IPS-NIHi11 (cell line): ENCODE measurements around the gene TXNRD2.
A peak's percentile ranks its signal among the peaks of the same experiment; 100 is the strongest.

ENCODE experiments used
- DNase-seq: peaks from one replicate; pipeline ENCODE4 v3.0.0; 2012; ENCODE audit warnings: mixed read lengths, low spot score

The TXNRD2 gene

DNA sequence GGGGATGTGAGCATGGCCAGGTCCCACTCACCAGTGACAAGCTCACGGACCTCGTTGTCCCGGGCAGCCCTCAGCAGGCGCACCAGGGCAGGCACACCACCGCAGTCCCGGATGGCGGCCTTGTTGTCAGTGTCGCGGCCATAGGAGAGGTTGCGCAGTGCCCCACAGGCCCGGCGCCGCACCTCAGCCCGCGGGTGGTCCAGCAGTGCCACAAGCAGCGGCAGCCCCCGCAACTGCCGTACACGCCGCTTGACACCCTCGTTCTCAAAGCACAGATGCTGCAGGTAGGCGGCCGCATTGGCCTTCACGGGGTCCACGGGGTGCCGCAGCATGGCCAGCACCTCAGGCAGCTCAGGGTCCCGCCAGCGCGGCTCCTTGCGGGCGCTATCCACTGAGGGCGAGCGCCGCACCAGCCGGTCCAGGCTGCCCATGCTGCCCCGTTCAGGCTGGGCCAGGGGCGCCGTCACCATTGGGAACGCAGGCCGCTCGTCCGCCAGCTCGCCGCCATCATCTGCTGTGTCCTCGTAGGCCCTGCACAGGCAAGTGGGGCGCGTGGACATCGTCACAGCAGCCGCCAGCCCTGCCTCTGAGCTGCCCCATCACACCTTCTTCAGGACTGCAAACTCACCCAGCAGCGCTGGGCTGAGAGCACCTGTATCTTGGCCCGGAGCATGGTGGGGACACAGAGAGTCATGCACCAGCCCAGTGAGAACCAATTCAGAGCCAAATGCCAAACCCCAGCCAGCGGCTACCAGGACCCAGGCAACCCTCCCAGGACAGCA lies 38.3 kb upstream of the TXNRD2 start:
- DNase-seq = no peak

GRCh38 chr22:19978748-19979147 lies 37.1 kb upstream of the TXNRD2 start:
- DNase-seq = no peak

DNA sequence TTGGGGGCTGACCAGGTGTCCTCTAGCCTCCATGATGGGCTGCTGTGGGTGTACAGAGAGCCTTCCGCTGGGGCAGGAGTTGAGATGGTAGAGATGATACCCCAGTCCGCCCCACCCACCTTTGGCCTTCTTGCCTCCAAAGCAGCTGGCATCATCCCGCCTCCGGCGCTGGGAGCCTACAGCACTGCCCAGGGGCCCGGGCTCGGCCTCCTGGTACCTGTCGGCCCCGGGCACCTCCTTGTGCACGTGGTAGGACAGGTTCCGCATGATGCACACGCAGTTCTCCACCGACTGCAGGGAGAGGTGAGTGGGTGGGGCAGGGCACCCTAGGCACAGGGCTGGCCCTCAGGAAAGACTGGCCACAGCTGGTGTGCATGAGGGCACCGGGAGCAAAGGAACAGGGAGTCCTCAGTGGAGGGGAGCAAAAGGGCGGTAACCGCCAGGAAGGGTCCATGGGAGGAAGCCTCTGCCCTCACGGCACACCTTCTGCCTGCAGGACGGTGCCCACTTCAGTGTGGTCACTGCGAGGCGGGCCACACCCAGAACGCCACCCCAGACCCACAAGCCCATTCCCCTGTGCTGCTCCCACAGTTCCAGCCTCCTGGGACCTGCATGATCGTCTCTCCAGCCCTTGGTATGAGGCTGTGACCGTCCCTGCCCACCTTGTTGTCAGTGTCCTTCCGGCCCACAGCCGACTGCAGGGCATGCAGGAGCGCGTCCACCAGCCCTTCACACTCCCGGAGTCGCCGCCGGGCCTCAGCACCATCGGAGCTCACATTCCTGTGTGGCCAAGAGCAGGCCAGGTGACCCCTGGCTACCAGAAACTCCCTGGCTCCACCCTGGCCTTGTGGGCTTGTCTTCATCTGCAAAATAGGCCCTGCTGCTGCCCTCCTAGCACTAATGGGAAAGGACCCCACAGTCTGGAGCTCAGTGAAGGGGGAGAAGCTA lies 36.0 kb upstream of the TXNRD2 start:
- no peak for DNase-seq

DNA sequence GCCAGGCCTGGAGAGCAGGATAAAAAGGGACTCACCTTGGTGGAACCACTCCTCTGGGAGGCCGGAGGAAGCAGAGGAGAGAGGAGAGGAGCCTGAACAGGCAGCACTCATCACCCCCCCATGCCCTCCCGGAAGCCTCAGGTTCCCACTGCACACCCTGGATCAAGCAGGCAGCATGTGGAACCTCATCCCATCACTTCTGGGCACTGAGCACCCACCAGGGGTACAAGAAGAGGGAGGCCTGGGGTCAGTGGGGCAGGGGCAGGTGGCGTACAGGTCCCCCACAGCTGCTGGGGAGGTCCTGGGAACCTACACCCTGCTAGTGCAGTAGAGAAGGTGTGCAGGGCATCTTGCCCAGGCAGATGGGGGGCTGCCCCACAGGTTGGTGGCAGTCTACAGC lies 35.1 kb upstream of the TXNRD2 start:
- DNase-seq = no peak

DNA sequence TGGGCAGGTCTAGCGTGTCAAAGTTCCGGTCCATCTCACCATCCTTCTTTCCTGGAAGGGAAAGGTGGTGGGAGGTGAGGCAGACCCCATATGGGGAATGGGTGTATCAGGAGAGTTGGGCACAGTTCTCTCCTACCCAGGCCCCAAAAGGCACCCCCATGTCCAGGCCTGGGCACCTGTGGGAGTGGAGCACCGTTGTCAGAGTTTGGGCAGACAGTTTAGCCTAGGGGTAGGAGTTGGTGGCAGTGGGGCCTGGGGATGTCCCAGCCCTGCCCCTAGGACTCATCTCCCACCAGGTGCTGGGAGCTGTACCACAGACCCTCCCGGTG lies 34.1 kb upstream of the TXNRD2 start:
- no peak for DNase-seq

DNA sequence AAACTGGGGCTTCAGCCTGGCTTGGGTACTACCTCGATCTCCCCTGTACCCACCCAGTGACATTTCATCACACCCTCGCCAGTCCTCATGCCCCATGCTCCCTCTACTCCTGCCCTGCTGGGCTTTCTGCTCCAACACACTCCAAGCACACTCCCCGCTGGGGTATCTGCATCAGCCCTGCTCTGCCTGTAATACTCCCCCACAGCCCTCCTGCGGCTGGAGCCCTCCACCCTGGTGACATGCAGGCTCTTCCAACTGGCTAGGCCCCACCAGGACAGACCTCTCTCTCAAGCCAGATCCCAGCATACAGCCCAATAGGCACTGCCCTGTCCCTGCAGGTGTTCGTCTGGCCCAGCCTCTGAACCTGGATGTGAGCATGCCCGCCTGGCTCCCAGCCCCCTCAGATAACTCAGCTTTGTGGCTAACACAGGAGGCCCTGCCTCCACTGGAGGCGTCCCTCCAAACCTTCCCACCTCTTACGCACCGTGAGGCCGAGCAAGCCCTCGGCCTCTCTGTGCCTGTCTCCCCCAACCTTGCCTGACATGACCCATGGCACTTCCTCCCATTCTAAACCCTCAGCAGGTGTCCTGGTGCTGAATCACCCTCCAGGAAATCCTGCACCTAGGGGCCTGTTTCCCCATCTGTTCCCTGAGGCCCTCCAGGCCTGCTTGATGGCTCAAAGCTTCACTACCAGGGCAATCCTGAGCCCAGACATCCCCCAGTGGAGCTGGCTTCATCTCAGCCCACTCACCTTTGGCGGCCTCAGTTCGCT lies 33.5 kb upstream of the TXNRD2 start:
- no peak for DNase-seq

DNA sequence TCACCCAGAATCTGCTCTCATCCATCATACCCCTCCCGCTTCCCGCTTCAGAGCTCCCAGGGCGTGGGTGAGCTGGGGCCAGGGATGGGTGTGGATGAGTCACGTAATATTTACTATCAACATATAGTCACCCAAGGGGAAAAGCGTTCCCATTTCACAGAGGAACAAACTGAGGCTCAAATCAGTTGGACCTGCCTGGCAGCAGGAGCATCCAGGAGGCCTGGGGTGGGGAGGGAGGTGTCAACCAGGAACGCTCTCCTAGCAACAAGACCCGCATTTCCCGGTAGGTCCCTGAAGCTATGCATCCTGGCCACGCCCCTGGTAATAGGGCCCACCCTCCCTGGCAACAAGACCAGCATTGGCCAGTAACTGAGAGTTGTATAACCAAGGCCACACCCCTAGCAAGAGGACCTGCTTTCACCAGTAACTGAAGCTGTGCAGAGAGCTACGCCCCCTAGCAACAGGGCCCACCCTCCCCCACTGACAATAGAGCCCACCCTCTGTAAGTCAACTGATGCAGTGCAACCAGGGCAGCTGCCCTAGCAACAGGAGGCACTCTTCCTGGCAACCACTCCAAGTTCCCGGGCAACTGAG lies 32.7 kb upstream of the TXNRD2 start:
- peak; percentile 97 for DNase-seq

GRCh38 chr22:19973551-19974267 lies 32.1 kb upstream of the TXNRD2 start:
- DNase-seq = no peak

DNA sequence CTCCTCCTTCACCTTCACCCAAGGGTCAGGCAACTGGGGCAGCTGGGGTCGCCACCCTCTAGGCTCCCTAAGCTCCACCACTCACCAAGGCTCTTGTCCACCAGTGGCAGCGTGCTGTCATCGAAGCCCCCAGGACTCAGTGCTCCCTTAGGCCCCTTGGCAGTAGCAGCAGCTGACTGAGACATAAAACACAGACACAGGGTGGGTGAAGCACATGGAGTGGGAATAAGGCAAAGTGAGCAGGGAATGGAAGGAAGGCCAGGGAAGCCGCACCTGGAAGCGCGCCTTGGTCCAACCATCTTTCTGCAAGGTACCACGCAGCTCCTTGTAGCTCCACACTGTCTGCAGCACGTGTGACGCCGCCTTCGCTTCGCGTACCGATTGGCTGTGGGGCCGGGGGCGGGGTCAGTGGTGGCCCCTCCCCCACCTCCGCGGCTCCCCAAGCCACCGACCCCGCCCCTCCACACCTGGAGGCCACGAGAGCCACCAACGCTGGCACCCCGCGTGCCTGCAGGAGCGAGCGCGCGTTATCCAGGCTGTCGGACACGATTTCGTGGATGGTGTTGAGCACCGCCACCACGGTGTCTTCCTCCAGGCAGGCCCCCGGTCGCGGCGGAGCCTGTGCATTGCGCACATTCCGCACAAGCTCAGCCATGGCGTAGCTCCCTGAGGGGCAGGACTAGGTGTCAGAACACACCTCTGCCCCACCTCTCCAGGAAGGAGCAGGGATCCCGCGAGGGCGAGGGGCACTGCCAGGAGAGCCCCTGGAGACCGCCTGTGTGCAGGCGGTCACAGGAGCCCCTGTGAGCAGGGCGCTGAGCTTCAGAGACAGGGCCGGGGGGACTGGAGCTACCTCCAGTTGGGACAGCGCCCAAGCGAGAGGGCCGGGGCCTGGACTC lies 31.3 kb upstream of the TXNRD2 start:
- DNase-seq = peak; percentile 64

GRCh38 chr22:19972251-19972650 lies 30.6 kb upstream of the TXNRD2 start:
- no peak for DNase-seq

GRCh38 chr22:19971276-19972124 lies 29.9 kb upstream of the TXNRD2 start:
- no peak for DNase-seq

- DNase-seq = peak; percentile 76
Observed at GRCh38 chr22:19970479-19971275, 29.1 kb upstream of the TXNRD2 start.

DNA sequence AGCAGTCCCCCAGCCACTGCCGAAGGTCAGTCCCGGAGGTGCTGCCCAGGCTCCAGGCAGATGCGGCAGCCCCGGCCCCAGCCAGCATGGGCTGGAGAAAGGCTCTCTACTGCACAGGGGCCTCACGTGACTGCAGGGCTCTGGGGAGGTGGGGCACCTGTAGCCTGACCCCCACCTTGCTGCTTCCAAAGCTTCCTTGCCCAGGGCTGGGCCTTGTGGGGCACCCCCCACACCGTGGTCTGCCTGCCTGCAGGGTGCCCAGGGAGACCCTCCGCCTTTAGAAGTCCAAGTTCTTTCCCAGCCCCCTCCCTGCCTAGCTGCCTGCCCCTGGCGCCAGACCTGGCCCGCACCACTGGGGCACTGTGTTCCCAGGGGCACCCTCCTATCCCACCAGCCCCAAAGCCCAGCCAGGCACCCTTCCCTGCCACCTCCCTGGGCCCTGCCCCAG lies 28.4 kb upstream of the TXNRD2 start:
- DNase-seq = no peak

- DNase-seq = no peak
Observed at GRCh38 chr22:19969141-19969928, 27.7 kb upstream of the TXNRD2 start.

GRCh38 chr22:19968450-19968891 lies 26.9 kb upstream of the TXNRD2 start:
- DNase-seq = no peak

- no peak for DNase-seq
Observed at GRCh38 chr22:19967850-19968449, 26.3 kb upstream of the TXNRD2 start.
